Breast epithelium (tissue), 4 donors: Measurements from ENCODE around the gene MED29. TPM values are rescaled to one million over a fixed set of nuclear protein-coding genes. Genes with fewer than 3 reads are reported as not detected.

ENCODE experiments used
- DNase-seq, 2 donors: peaks; one replicate each; pipeline ENCODE4 v3.0.0-alpha.2; 2019; ENCODE audit warnings: low spot score in 2 of 2
- H3K27ac ChIP-seq, 2 donors: fragments of 200-600 bp; sonication (generic) in 1 of 2; one replicate each; pipeline ENCODE4 v1.5.1; 2016 to 2019; ENCODE audit warnings: mild to moderate bottlenecking in 1 of 2
- H3K27me3 ChIP-seq, 2 donors: fragments of 200-600 bp; sonication (generic) in 1 of 2; one replicate each; pipeline versions ENCODE4 v1.5.1 to v1.6.0; 2017 to 2019; ENCODE audit warnings: control low read depth in 1 of 2, mild to moderate bottlenecking in 1 of 2
- H3K36me3 ChIP-seq: fragments of 200-600 bp; one replicate; pipeline ENCODE4 v1.5.1; 2019
- H3K4me1 ChIP-seq, 2 donors: fragments of 200-600 bp; sonication (generic); one replicate each; pipeline ENCODE4 v1.5.1; 2016 to 2019; ENCODE audit warnings: control low read depth in 1 of 2
- H3K4me3 ChIP-seq, 3 donors: fragments of 200-600 bp; sonication (generic); 1 replicate in 2 of 3; 2 replicates in 1 of 3; pipeline ENCODE4 v1.5.1; 2016 to 2019; ENCODE audit warnings: mild to moderate bottlenecking in 3 of 3, moderate library complexity in 2 of 3
- H3K9me3 ChIP-seq, 2 donors: fragments of 200-600 bp; sonication (generic) in 1 of 2; one replicate each; pipeline ENCODE4 v1.5.1; 2016 to 2019; ENCODE audit warnings: control low read depth in 1 of 2
- POLR2A ChIP-seq: fragments of 450-650 bp; IDR thresholded peaks from one replicate; pipeline ENCODE4 v1.6.1; 2016; ENCODE audit warnings: antibody characterized with exemption, mild to moderate bottlenecking, moderate library complexity
- POLR2AphosphoS5 ChIP-seq, 3 donors: sonication (generic); formaldehyde crosslinking; IDR thresholded peaks; one replicate each; pipeline ENCODE4 v1.6.1; 2017; ENCODE audit warnings: antibody characterized with exemption in 3 of 3
- intact Hi-C: fragments of 100-400 bp; cut with DNase I; formaldehyde crosslinking; loops from one replicate; pipeline ENCODE4 v1.15.1; 2023; ENCODE audit warnings: low total_unique reads
- total RNA-seq, 3 donors: library from RNA; depleted of rRNA; stranded (reverse); fragments of >200 nt; gene quantifications; one replicate each; pipeline ENCODE4 v1.1.0, GENCODE V29; 2016
- TF ChIP-seq, protein P1 (sequence below), 3 donors: fragments of 450-650 bp; IDR thresholded peaks; one replicate each; pipeline ENCODE4 v1.5.1; 2016 to 2017; ENCODE audit warnings: antibody characterized with exemption in 3 of 3, mild to moderate bottlenecking in 3 of 3, moderate library complexity in 3 of 3

The MED29 gene
- total RNA-seq, 3 donors from 2014 or later, result 36.6 to 49.5 (median 47.3) TPM

DNA sequence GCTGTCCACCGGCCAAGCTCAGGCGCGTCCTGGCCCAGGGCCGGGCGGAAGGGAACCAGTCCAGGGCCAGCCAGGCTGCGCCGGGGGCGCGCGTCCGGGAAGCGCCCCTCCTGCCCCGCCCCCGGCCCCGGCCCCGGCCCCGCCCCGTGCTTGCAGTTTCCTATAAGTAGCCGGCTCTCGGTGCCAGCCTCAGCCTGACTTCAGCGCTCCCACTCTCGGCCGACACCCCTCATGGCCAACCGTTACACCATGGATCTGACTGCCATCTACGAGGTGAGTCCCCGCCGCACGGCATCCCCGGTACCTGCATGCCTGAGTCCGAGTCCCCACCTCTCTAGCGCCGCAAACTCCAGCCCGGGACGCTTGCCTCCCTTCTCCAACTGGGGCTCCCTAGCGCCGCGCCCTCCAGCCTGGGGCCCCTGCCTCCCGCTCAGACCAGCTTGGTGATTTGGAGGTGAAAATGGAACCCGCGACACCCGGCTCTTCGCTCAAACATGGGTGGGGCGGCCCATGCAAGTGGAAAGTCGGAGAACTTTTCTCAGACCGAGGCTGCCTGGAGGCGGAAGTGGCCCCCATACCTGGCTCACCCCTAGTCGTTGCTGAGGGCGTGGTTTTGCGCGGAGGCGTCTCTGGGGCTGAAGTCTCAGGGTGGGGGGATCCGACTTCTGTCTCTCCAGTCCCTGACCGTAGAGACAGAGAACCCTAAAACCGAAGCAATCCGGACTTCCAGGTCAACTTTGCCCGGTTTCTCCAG is 15.7 kb downstream of the MED29 start, which contains the start of gene ZFP36:
ZFP36 (plus strand) TSS at position 192 of the 754 bp plus-strand sequence; CDS start at position 250, 58 bp downstream.
- DNase-seq, result peak; percentile 91 to 97
- no peaks in the 10 kb centered on the region for H3K9me3 ChIP-seq
- H3K27me3 ChIP-seq, result no peaks in the 10 kb centered on the region
- H3K4me1 ChIP-seq, result peaks cover 0 to 13% of the 10 kb centered on the region in 2 donors
- peak; percentile 100 for TF ChIP-seq POLR2AphosphoS5 (IDR thresholded peaks at IDR 0.05)
- TF ChIP-seq, protein P1, sequence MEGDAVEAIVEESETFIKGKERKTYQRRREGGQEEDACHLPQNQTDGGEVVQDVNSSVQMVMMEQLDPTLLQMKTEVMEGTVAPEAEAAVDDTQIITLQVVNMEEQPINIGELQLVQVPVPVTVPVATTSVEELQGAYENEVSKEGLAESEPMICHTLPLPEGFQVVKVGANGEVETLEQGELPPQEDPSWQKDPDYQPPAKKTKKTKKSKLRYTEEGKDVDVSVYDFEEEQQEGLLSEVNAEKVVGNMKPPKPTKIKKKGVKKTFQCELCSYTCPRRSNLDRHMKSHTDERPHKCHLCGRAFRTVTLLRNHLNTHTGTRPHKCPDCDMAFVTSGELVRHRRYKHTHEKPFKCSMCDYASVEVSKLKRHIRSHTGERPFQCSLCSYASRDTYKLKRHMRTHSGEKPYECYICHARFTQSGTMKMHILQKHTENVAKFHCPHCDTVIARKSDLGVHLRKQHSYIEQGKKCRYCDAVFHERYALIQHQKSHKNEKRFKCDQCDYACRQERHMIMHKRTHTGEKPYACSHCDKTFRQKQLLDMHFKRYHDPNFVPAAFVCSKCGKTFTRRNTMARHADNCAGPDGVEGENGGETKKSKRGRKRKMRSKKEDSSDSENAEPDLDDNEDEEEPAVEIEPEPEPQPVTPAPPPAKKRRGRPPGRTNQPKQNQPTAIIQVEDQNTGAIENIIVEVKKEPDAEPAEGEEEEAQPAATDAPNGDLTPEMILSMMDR (IDR thresholded peaks at IDR 0.05), result peak; percentile 33 to 50 (median 37)
- peak; percentile 99 for TF ChIP-seq POLR2A
- intact Hi-C loops, result no loop called here
- peaks cover 6% of the 10 kb centered on the region for H3K36me3 ChIP-seq
- H3K4me3 ChIP-seq, result peak within 1 kb of the TSS; percentile 81 to 98 (median 96)
- peak within 1 kb of the TSS; percentile 100 for H3K27ac ChIP-seq

DNA sequence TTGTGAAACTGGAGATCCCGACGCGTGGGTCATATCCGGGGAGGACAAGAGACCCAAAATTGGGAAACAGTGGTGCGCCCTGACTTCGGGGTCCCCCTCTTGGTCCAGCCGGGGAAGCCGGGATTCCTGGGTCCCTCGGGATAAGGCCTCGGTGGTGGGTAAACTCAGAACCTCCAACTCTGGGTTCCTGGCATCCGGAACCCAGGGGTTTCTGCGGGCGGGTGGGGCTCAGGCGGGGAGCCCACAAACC is 16.2 kb downstream of the MED29 start:
- Histone ChIP-seq H3K4me1 (peaks cover 0 to 13% of the 10 kb centered on the region in 2 donors), H3K36me3 (peaks cover 6% of the 10 kb centered on the region), H3K4me3 (peak overlapping the region; percentile 81 to 98 (median 96)), H3K27ac (peak overlapping the region; percentile 100), H3K9me3 (no peaks in the 10 kb centered on the region), H3K27me3 (no peaks in the 10 kb centered on the region)
- intact Hi-C loops, result no loop called here
- no peak for DNase-seq
- no peak for TF ChIP-seq POLR2AphosphoS5 (IDR thresholded peaks at IDR 0.05)
- TF ChIP-seq, protein P1 (IDR thresholded peaks at IDR 0.05), result no peak
- TF ChIP-seq POLR2A, result no peak

DNA sequence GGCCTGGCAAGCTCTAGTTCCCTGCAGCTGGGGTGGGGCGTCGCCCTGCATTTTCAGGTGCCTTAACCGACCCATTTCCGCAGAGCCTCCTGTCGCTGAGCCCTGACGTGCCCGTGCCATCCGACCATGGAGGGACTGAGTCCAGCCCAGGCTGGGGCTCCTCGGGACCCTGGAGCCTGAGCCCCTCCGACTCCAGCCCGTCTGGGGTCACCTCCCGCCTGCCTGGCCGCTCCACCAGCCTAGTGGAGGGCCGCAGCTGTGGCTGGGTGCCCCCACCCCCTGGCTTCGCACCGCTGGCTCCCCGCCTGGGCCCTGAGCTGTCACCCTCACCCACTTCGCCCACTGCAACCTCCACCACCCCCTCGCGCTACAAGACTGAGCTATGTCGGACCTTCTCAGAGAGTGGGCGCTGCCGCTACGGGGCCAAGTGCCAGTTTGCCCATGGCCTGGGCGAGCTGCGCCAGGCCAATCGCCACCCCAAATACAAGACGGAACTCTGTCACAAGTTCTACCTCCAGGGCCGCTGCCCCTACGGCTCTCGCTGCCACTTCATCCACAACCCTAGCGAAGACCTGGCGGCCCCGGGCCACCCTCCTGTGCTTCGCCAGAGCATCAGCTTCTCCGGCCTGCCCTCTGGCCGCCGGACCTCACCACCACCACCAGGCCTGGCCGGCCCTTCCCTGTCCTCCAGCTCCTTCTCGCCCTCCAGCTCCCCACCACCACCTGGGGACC is 16.6 kb downstream of the MED29 start:
- intact Hi-C loops, result no loop called here
- Histone ChIP-seq H3K9me3 (no peaks in the 10 kb centered on the region), H3K4me1 (peaks cover 0 to 13% of the 10 kb centered on the region in 2 donors), H3K27me3 (no peaks in the 10 kb centered on the region), H3K27ac (peak overlapping the region; percentile 100), H3K36me3 (peaks cover 6% of the 10 kb centered on the region), H3K4me3 (peak overlapping the region; percentile 81 to 98 (median 96))
- TF ChIP-seq, protein P1 (IDR thresholded peaks at IDR 0.05), result peak in 2 of 3 donors; percentile 8 to 9
- TF ChIP-seq POLR2AphosphoS5 (IDR thresholded peaks at IDR 0.05) (peak; percentile 71 to 95 (median 73)), POLR2A (peak; percentile 13)
- DNase-seq, result peak; percentile 76 to 82

DNA sequence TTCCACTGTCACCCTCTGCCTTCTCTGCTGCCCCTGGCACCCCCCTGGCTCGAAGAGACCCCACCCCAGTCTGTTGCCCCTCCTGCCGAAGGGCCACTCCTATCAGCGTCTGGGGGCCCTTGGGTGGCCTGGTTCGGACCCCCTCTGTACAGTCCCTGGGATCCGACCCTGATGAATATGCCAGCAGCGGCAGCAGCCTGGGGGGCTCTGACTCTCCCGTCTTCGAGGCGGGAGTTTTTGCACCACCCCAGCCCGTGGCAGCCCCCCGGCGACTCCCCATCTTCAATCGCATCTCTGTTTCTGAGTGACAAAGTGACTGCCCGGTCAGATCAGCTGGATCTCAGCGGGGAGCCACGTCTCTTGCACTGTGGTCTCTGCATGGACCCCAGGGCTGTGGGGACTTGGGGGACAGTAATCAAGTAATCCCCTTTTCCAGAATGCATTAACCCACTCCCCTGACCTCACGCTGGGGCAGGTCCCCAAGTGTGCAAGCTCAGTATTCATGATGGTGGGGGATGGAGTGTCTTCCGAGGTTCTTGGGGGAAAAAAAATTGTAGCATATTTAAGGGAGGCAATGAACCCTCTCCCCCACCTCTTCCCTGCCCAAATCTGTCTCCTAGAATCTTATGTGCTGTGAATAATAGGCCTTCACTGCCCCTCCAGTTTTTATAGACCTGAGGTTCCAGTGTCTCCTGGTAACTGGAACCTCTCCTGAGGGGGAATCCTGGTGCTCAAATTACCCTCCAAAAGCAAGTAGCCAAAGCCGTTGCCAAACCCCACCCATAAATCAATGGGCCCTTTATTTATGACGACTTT is 17.4 kb downstream of the MED29 start:
- peak in 1 of 2 donors; percentile 71 for DNase-seq
- intact Hi-C loops, result no loop called here

More for the DNA sequence above, 17.4 kb downstream of the MED29 start:
- Histone ChIP-seq H3K27me3 (no peaks in the 10 kb centered on the region), H3K27ac (peak overlapping the region; percentile 100), H3K36me3 (peaks cover 6% of the 10 kb centered on the region), H3K4me1 (peaks cover 0 to 13% of the 10 kb centered on the region in 2 donors), H3K9me3 (no peaks in the 10 kb centered on the region), H3K4me3 (peak overlapping the region; percentile 81 to 98 (median 96))
- TF ChIP-seq POLR2AphosphoS5 (IDR thresholded peaks at IDR 0.05), result peak; percentile 59 to 92 (median 77)
- TF ChIP-seq POLR2A, result peak; percentile 46
- TF ChIP-seq, protein P1 (IDR thresholded peaks at IDR 0.05), result no peak
